Measurements from ENCODE around the gene UTP15.

GRCh38 chr5:73565139-73565968 lies at the start of gene UTP15, which contains the start of gene ANKRA2:
- TF ChIP-seq ARNTL (CRISPR knock-in tag; IDR thresholded peaks at IDR 0.05; ENCODE audit: borderline replicate concordance, low read depth) (no peak), ZFP3 (CRISPR knock-in tag; IDR thresholded peaks at IDR 0.05) (no peak), ZNF70 (CRISPR knock-in tag; IDR thresholded peaks at IDR 0.05) (no peak), BACH2 (CRISPR knock-in tag; IDR thresholded peaks at IDR 0.05; ENCODE audit: borderline replicate concordance) (no peak), CREB5 (CRISPR knock-in tag; IDR thresholded peaks at IDR 0.05; ENCODE audit: low read depth) (no peak)
- TF ChIP-seq, protein P1, sequence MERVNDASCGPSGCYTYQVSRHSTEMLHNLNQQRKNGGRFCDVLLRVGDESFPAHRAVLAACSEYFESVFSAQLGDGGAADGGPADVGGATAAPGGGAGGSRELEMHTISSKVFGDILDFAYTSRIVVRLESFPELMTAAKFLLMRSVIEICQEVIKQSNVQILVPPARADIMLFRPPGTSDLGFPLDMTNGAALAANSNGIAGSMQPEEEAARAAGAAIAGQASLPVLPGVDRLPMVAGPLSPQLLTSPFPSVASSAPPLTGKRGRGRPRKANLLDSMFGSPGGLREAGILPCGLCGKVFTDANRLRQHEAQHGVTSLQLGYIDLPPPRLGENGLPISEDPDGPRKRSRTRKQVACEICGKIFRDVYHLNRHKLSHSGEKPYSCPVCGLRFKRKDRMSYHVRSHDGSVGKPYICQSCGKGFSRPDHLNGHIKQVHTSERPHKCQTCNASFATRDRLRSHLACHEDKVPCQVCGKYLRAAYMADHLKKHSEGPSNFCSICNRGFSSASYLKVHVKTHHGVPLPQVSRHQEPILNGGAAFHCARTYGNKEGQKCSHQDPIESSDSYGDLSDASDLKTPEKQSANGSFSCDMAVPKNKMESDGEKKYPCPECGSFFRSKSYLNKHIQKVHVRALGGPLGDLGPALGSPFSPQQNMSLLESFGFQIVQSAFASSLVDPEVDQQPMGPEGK (CRISPR knock-in tag; IDR thresholded peaks at IDR 0.05; ENCODE audit: borderline replicate concordance), result no peak
- TF ChIP-seq, protein P2, sequence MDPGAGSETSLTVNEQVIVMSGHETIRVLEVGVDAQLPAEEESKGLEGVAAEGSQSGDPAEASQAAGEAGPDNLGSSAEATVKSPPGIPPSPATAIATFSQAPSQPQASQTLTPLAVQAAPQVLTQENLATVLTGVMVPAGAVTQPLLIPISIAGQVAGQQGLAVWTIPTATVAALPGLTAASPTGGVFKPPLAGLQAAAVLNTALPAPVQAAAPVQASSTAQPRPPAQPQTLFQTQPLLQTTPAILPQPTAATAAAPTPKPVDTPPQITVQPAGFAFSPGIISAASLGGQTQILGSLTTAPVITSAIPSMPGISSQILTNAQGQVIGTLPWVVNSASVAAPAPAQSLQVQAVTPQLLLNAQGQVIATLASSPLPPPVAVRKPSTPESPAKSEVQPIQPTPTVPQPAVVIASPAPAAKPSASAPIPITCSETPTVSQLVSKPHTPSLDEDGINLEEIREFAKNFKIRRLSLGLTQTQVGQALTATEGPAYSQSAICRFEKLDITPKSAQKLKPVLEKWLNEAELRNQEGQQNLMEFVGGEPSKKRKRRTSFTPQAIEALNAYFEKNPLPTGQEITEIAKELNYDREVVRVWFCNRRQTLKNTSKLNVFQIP (CRISPR knock-in tag; IDR thresholded peaks at IDR 0.05; ENCODE audit: borderline replicate concordance, low read depth), result no peak

All from SK-N-SH treated with all-trans-retinoic acid at 6 μM for 48 hours (cell line).